HG03039 (cell line): ENCODE data around the gene ASZ1.

Source experiments
- ATAC-seq: cut with Tn5 transposase; IDR thresholded peaks from one replicate; pipeline ENCODE4 v1.9.1; 2021; ENCODE audit warnings: mild to moderate bottlenecking, moderate library complexity; ENCODE audit not compliant: unreplicated experiment

The ASZ1 gene

DNA sequence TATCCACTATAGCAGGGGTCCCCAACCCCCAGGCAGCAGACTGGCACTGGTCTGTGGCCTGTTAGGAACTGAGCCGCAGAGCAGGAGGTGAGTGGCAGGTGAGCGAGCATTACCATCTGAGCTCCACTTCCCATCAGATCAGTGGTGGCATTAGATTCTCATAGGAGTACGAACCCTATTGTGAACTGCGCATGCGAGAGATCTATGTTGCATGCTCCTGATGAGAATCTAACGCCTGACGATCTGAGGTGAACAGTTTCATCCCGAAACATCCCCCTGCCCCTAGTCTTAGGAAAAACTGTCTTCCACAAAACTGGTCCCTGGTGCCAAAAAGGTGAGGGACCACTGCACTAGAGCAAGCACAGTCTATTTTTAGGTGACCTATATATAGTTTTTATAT, 23.6 kb downstream of the ASZ1 start:
- ATAC-seq, result no peak

DNA sequence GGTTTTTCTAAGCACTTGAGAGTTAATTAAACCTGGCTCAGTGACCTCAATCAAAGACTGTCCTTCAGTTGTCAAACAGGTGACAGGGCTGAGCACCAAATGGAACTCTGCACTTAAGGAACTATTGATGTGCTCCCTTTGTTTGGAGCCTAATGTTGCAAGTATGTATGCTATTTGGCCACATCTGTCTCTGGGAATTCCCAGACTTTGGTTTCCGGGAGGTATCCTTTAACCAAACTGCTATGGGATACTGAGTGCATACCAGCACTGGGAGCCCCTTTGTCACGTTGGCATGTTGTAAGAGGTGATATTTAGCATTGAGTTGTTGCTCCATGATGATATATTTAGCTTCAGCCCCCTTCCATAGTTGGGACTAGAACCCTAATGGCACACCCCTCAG, 25.2 kb downstream of the ASZ1 start:
- no peak for ATAC-seq

DNA sequence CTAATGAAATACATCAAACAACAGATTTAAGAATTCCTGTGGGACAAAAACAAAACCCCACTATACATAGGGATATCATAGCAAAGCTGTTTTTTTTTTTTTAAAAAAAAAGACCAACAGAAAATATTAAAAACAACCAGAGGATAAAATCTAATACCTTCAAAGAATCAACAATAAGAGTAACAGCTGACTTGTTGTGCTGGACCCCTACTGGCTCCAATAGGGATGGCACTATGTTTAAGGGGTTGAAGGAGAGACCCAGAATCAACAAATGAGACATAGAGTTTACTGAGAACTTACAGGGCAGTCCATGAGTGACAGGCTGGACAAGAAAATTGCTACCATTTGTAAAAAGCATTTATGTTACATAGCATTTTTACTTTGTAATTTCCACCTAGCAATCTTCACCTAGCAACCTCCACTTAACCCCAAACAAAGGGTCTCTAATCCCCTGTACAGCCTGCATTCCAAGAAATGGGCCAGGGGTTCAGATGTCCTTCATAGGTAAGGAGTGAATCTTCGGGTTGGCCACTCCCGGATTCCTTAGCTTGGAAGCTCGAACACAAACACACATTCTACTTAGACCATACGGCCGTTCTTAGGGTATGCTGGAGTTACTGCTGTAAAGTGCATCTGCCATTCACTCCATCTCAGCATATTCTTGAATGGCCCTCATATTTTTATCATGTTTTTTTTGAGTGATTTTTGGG, 25.8 kb downstream of the ASZ1 start:
- no peak for ATAC-seq

DNA sequence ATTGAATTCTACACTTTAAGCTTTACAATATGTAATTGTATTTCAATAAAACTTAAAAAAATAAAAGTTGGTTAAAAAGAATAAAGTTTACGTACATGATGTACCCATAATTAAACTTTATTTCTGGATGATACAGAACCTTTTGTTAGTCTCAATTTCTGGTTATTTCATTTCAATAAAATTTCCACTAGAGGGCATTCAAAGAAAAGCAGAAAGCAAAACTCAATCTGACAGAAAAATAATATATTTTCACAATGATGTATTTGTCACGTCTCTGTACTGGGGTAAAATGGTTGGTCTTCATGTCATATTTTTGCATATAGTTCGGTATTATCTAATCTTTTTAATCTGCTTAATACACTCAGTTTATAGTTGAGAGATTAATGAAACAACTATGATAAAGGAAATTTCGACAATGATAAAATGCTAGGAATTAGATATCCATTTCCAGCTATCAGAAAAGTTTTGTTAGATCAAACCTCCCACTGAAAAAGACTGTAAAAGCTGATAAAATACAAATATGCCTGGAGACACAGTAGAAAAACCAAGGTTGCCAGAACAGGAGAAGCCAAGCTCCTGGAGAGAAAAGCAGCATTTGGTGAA, 27.4 kb downstream of the ASZ1 start:
- no peak for ATAC-seq

GRCh38 chr7:117395743-117396142, 31.6 kb downstream of the ASZ1 start:
- ATAC-seq, result no peak

- no peak for ATAC-seq
Measured at GRCh38 chr7:117393781-117394180, 33.5 kb downstream of the ASZ1 start.

DNA sequence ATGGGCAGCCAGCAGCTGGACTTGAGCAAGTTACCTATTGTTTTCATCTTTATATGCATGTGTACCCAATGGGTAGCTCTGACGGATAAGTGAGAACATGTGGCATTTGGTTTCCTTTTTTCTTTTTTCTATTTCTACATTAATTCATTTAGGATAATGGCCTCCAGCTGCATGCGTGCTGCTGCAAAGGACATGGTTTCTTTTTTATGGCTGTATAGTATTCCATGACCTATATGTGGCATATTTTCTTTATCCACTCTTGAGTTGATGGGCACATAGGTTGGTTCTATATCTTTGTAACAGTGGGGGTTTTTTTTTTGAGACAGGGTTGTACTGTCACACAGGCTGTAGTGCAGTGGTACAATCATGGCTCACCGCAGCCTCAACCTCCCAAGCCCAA, 37.4 kb downstream of the ASZ1 start:
- ATAC-seq, result no peak

GRCh38 chr7:117386110-117386706, 41.1 kb downstream of the ASZ1 start:
- no peak for ATAC-seq

DNA sequence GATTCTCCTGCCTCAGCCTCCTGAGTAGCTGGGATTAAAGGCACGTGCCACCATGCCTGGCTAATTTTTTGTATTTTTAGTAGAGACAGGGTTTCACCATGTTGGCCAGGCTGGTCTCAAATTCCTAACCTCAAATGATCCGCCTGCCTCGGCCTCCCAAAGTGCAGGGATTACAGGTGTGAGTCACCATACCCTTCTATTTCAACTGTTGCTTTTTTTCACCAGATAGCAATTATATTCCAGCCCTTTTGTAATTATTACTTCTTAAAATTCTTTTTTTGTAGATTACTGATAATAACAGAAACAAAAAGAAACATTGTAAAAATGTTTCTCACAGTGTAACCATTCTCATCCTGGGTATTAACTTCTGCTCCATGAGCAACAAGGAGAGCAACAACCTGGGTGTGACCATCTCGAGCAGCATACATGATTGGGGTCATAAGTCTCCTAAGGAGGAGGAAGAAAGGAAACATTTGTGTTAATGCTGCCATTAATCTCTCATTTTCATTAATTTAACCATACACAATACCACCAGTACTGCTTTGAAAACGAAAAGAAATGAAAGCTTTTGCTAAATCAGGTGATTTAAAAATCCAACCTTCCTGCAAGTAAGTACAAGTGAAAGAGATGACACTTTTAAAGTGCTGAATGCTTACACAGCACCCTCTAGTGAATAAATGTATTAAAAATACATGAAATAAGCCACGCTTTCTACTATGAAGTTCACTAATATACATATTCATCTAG, 41.8 kb downstream of the ASZ1 start:
- ATAC-seq, result no peak

DNA sequence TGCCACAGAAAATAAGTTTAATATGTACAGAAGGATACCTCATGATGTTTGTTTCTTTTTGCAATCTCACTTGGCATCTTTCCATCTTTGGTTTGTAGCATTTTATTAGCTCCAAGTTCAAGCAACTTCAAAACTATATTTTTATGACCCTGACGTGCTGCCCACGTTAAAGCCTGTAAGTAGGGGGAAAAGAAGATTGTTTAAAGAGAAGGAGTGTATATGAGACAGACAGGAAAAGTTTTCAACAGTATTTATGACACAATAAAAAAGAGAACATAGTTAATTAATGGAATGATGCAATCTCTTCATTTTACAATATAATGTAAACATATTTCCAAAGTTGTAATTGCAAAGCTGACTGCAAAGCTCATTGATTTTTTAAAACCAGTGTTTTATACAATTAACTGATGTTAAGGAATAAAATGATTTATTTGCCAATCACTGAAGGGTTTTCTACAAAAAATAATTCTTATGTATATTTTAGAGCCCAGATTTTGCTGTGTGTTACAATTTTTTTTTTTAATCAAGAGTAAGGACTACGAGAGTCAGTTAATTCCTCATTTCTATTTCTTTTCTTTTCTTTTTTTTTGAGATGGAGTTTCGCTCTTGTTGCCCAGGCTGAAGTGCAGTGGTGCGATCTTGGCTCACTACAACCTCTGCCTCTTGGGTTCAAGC, 42.5 kb downstream of the ASZ1 start:
- ATAC-seq, result no peak

DNA sequence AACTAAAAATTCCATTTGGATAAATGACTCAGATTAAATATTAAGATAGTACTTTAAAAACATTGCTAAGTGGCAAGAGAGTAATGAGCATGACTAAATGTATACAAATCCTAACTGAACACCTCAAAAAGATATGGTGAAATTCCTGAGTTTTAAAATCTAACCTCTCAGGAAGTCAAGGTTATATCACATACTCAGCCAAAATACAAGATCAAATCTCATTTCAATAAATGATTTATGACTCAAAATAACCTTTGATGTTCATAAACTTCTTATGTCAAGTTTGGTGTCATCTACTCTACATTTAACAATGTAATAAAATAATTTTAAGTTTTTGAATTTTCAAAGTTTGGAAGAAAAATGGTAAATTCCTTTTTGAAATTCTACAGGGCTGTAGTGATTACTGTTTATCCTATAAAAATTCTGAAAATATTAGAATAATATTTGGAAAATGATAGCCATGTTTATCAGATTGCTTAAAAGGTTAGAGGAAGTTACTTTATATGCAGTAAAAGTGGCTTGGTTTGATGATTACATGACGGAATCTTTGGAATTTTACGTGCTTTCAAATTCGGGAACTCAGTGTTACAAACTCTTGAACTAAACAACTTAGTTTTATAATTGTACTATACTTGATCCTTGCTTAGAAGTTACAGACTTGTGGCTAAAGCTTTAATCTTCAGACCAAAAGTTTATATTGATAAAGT, 43.7 kb downstream of the ASZ1 start:
- no peak for ATAC-seq

GRCh38 chr7:117383046-117383445, 44.2 kb downstream of the ASZ1 start:
- ATAC-seq, result no peak

GRCh38 chr7:117381362-117381761, 45.9 kb downstream of the ASZ1 start:
- no peak for ATAC-seq

DNA sequence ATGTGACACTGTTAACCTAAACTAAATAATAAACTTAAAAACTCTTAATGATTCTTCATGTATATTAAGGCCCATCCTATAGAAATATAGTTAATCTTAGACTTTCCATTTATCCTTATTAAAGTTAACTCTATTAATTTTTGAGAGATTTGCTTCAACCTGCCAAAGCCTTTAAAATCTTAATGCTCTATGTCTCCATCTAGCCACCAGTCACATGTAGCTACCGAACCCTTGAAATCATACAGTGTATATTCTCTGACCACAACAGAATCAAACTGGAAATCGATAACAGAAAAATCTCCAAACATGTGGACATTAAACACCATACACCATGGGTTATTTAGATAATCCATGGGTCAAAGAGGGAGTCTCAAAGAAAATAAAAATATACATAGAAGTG, 51.9 kb downstream of the ASZ1 start:
- ATAC-seq, result no peak

DNA sequence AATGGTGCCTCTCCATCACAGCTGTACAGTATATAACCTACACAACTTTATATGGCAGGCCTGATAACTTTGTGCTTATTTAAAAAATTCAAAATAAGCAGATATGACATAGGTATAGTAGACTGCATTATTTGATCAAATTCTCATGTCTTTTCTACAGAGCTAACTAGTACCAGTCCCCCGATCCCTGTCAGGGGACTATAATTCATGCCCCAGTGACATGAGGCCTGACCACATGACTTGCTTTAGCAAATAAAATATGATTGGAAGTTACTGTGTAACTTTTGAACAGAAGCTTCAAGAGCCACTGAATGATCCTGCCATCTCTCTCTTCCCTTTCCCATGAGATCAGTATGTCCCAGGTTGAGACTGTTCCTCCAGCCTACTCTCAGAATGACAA, 55.2 kb downstream of the ASZ1 start:
- ATAC-seq, result no peak

DNA sequence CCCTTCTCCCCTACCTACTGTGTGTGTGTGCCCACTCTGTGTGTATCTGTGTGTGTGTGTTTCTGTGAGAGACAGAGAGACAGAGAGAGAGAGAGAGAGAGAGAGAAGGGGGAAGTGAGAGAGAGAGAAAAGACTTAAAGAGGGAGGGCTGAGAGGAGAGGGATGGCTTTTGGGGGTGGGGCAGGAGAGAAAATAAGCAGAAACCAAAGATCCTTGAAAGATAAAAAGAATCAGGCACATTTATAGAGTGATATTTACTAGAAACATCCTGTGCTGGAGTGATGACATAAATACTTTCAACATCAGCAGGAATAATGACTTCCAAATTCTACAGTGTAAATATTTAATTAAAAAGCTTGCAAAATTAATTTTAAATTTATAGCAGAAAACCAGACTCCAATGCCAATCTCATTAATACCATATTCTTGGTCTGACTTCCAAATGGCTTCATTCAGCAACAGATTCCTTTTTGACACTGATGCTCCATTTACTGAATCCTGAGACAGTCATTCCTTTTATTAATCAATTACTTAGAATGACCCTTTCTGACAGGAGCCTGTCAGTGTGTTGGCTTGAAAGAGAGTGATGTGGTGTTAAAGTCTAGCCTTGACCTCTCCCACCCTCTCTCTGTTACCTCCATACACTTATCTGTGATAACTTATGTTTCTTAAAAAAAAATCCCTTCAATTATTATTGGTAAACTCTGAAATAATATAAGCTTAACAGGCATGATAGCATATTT, 62.8 kb downstream of the ASZ1 start:
- ATAC-seq, result no peak

DNA sequence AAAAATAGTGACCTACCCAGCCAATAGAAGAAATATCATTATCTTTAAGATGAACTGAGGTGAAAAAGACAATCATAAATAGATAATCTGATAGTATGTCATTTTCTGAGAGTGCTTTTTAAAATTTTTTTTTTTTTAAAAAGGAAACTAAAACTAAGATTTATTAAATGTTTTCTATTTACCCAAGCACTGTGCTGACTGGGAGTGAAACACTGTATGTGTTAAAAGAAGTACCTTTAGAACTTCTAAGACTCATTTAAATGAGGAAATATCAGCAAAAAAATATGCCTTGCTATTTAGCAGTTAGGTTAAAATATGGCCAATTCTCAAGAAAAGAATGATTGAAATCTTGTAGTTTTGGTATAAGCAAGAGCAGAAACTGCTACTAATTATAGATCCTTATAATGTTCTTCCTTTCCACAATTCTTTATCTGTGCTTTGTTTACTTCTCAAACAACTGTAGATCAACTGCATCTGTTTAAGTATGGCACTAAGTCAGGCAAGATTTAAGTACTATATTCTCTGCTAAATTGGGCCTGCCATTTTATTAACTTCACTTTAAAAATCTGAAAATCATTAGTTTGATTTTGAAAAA, 64.9 kb downstream of the ASZ1 start:
- no peak for ATAC-seq

DNA sequence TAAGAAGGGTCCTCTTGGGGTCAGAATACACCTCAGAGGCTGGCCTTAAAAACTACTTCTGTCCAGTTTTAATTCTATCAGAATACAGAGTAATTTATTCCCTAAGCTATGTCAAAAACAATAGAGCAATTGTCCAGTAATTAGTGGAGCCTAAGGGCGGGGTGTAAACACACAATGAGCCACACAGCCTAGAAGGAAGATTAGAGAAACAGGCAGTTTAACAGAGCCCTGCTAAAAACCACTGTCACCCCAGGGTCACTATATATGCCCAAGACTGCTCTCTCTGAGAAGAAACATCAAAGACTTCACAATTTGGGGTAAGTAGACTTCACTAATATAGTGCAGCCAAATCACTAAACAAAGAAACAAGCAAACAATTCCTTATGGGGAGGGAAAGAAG, 77.3 kb downstream of the ASZ1 start:
- no peak for ATAC-seq

GRCh38 chr7:117349570-117349969, 77.7 kb downstream of the ASZ1 start:
- ATAC-seq, result no peak
